Endothelial cell of umbilical vein (primary cell): Measurements from ENCODE around the gene PBXIP1.

Experiments
- CTCF ChIP-seq, 2 donors: IDR thresholded peaks; 1 replicate in 1 of 2; 2 replicates in 1 of 2; pipeline ENCODE4 v1.5.1; 2011; ENCODE audit warnings: low read length in 2 of 2, mild to moderate bottlenecking in 2 of 2, moderate library complexity in 2 of 2, control low read depth in 1 of 2, inconsistent platforms in 1 of 2, low read depth in 1 of 2; ENCODE audit not compliant: insufficient read depth in 1 of 2; ENCODE audit errors: extremely low read depth in 1 of 2
- EZH2 ChIP-seq: IDR thresholded peaks from 2 replicates; pipeline ENCODE4 v1.6.1; 2012; ENCODE audit warnings: borderline replicate concordance, low read depth, mild to moderate bottlenecking, moderate library complexity, low read length, inconsistent platforms; ENCODE audit not compliant: severe bottlenecking
- FOS ChIP-seq: IDR thresholded peaks from 2 replicates; pipeline ENCODE4 v1.6.1; 2011; ENCODE audit warnings: mild to moderate bottlenecking, low read length, moderate library complexity, borderline replicate concordance; ENCODE audit not compliant: insufficient read depth
- JUN ChIP-seq: IDR thresholded peaks from 2 replicates; pipeline ENCODE4 v1.6.1; 2011; ENCODE audit warnings: borderline replicate concordance, low read depth; ENCODE audit not compliant: insufficient read length, insufficient read depth
- MAX ChIP-seq: IDR thresholded peaks from 2 replicates; pipeline ENCODE4 v1.6.1; 2011; ENCODE audit not compliant: insufficient read depth, insufficient read length
- MYC ChIP-seq: IDR thresholded peaks from one replicate; pipeline ENCODE4 v1.6.1; 2011; ENCODE audit warnings: mild to moderate bottlenecking, low read depth, low read length
- POLR2A ChIP-seq: IDR thresholded peaks from 2 replicates; pipeline ENCODE4 v1.6.1; 2012; ENCODE audit warnings: low read depth, mild to moderate bottlenecking, control low read depth, low read length
- POLR2AphosphoS5 ChIP-seq: IDR thresholded peaks from 2 replicates; pipeline ENCODE4 v1.6.1; 2012; ENCODE audit warnings: low read depth, mild to moderate bottlenecking, control low read depth, low read length, moderate library complexity; ENCODE audit not compliant: insufficient read depth

- TF ChIP-seq POLR2AphosphoS5 (no peak), POLR2A (no peak), EZH2 (no peak), MAX (no peak), CTCF (IDR thresholded peaks at IDR 0.05; ENCODE audit: extremely low read depth in 1 of 2, insufficient read depth in 1 of 2, low read depth in 1 of 2, low read length in 2 of 2) (no peak), MYC (no peak), FOS (no peak), JUN (no peak)
These were observed 15.2 kb downstream of the PBXIP1 start for GRCh38 chr1:154940651-154941194.
